DMS153 (cell line): Measurements from ENCODE around the gene CRK.
"Not testable (repeated sequence)": the region's sequence is repeated elsewhere in the genome, so short reads cannot be mapped to it uniquely, and the experiment has no call there.

Source experiments
- DNase-seq: peaks from one replicate; lab custom pipeline; 2025; lab: John Stamatoyannopoulos, UW

The CRK gene

GRCh38 chr17:1464186-1464585 is 8.2 kb upstream of the CRK start:
- DNase-seq: no peak

GRCh38 chr17:1462164-1463112 is 6.4 kb upstream of the CRK start:
- no peak for DNase-seq

GRCh38 chr17:1461198-1461944 is 5.3 kb upstream of the CRK start:
- no peak for DNase-seq

- DNase-seq: no peak
Measured at GRCh38 chr17:1460233-1460632, 4.2 kb upstream of the CRK start.

GRCh38 chr17:1455291-1455796 is 688 bp downstream of the CRK start:
- peak; percentile 13 for DNase-seq

GRCh38 chr17:1454541-1454940 is 1.5 kb downstream of the CRK start:
- DNase-seq: no peak

GRCh38 chr17:1453694-1454093 is 2.3 kb downstream of the CRK start:
- DNase-seq: not testable (repeated sequence)

- no peak for DNase-seq
Measured at GRCh38 chr17:1452836-1453235, 3.2 kb downstream of the CRK start.

- DNase-seq: not testable (repeated sequence)
Measured at GRCh38 chr17:1450261-1450660, 5.8 kb downstream of the CRK start.

GRCh38 chr17:1449412-1449967 is 6.5 kb downstream of the CRK start:
- no peak for DNase-seq

- DNase-seq: no peak
Measured at GRCh38 chr17:1447052-1447451, 9.0 kb downstream of the CRK start.

GRCh38 chr17:1446201-1446600 is 9.8 kb downstream of the CRK start:
- DNase-seq: no peak

- not testable (repeated sequence) for DNase-seq
Measured at GRCh38 chr17:1445695-1446094, 10.3 kb downstream of the CRK start.

- DNase-seq: not testable (repeated sequence)
Measured at GRCh38 chr17:1442721-1443120, 13.3 kb downstream of the CRK start.

- DNase-seq: no peak
Measured at GRCh38 chr17:1442187-1442586, 13.8 kb downstream of the CRK start.

GRCh38 chr17:1440921-1441320 is 15.1 kb downstream of the CRK start:
- DNase-seq: no peak

- DNase-seq: no peak
Measured at GRCh38 chr17:1438593-1439083, 17.4 kb downstream of the CRK start.

GRCh38 chr17:1435326-1435725 is 20.7 kb downstream of the CRK start:
- no peak for DNase-seq

GRCh38 chr17:1434150-1434549 is 21.9 kb downstream of the CRK start:
- no peak for DNase-seq

GRCh38 chr17:1431631-1432104 is 24.4 kb downstream of the CRK start:
- no peak for DNase-seq

GRCh38 chr17:1423456-1424135 is 32.4 kb downstream of the CRK start:
- no peak for DNase-seq

GRCh38 chr17:1422885-1423284 is 33.1 kb downstream of the CRK start:
- DNase-seq: no peak
